HepG2 (cell line): Measurements from ENCODE around the gene KIAA0319L. TPM values are rescaled to one million over a fixed set of nuclear protein-coding genes. Genes with fewer than 3 reads are reported as not detected.

ENCODE experiments used
- ASH2L ChIP-seq: fragments of 300-600, 200-600 bp; sonication (generic); IDR thresholded peaks from 2 replicates; pipeline ENCODE4 v1.7.0; 2017; ENCODE audit warnings: low read depth, mild to moderate bottlenecking, moderate library complexity, mixed read lengths, low read length; ENCODE audit not compliant: insufficient read length
- DPF2 ChIP-seq: sonication (generic); formaldehyde crosslinking; IDR thresholded peaks from 2 replicates; pipeline ENCODE4 v1.4.0; 2020; ENCODE audit warnings: mild to moderate bottlenecking, low read depth, missing genetic modification reagents, borderline replicate concordance
- EEA1 ChIP-seq: sonication (generic); formaldehyde crosslinking; IDR thresholded peaks from 2 replicates; pipeline ENCODE4 v1.5.1; 2020; ENCODE audit warnings: mild to moderate bottlenecking, missing genetic modification reagents, borderline replicate concordance
- FOXO4 ChIP-seq: sonication (generic); formaldehyde crosslinking; conservative IDR thresholded peaks from 2 replicates; pipeline ENCODE4 v1.8.1; 2023; ENCODE audit warnings: missing genetic modification reagents
- IKZF1 ChIP-seq: fragments of 450-650 bp; IDR thresholded peaks from 2 replicates; pipeline ENCODE4 v1.7.1; 2016
- NFE2L1 ChIP-seq: sonication (generic); formaldehyde crosslinking; IDR thresholded peaks from 2 replicates; pipeline ENCODE4 v1.4.0; 2020; ENCODE audit warnings: missing genetic modification reagents, mild to moderate bottlenecking, borderline replicate concordance
- NR2F6 ChIP-seq, 2 experiments: IDR thresholded peaks; 2 replicates each; pipeline ENCODE4 v1.6.1; 2016; ENCODE audit warnings: antibody characterized with exemption in 1 of 2, mild to moderate bottlenecking in 1 of 2
- PHF8 ChIP-seq: sonication (generic); formaldehyde crosslinking; IDR thresholded peaks from 2 replicates; pipeline ENCODE4 v1.5.0; 2020; ENCODE audit warnings: missing genetic modification reagents
- RNF219 ChIP-seq: sonication (generic); formaldehyde crosslinking; IDR thresholded peaks from 2 replicates; pipeline ENCODE4 v1.5.0; 2020; ENCODE audit warnings: mild to moderate bottlenecking, missing genetic modification reagents
- SMAD3 ChIP-seq: sonication (generic); formaldehyde crosslinking; IDR thresholded peaks from 2 replicates; pipeline ENCODE4 v1.4.0; 2020; ENCODE audit warnings: missing genetic modification reagents
- U2AF2 ChIP-seq: fragments of 200-400 bp; formaldehyde crosslinking; IDR thresholded peaks from 2 replicates; pipeline ENCODE4 v1.6.1; 2017; ENCODE audit warnings: low read depth, mild to moderate bottlenecking, low read length
- ZBTB34 ChIP-seq: sonication (generic); formaldehyde crosslinking; IDR thresholded peaks from 2 replicates; pipeline ENCODE4 v1.8.0; 2022; ENCODE audit warnings: mild to moderate bottlenecking, missing genetic modification reagents
- ZBTB49 ChIP-seq: sonication (generic); formaldehyde crosslinking; IDR thresholded peaks from 2 replicates; pipeline ENCODE4 v1.4.0; 2020; ENCODE audit warnings: missing genetic modification reagents, borderline replicate concordance
- ZNF12 ChIP-seq: sonication (generic); formaldehyde crosslinking; IDR thresholded peaks from 2 replicates; pipeline ENCODE4 v1.5.0; 2020; ENCODE audit warnings: missing genetic modification reagents
- ZNF138 ChIP-seq: sonication (generic); formaldehyde crosslinking; IDR thresholded peaks from 2 replicates; pipeline ENCODE4 v1.5.0; 2020; ENCODE audit warnings: mild to moderate bottlenecking, low read depth, missing genetic modification reagents
- ZNF260 ChIP-seq: sonication (generic); formaldehyde crosslinking; IDR thresholded peaks from 2 replicates; pipeline ENCODE4 v1.4.0; 2020; ENCODE audit warnings: missing genetic modification reagents, low read depth, mild to moderate bottlenecking, borderline replicate concordance
- ZNF34 ChIP-seq: sonication (generic); formaldehyde crosslinking; IDR thresholded peaks from 2 replicates; pipeline ENCODE4 v1.4.0; 2020; ENCODE audit warnings: mild to moderate bottlenecking, missing genetic modification reagents, borderline replicate concordance
- ZXDC ChIP-seq: sonication (generic); formaldehyde crosslinking; IDR thresholded peaks from 2 replicates; pipeline ENCODE4 v1.5.0; 2020; ENCODE audit warnings: mild to moderate bottlenecking, missing genetic modification reagents
- polyA plus RNA-seq, 8 experiments: library from polyadenylated mRNA; depleted of rRNA in 3 of 8; stranded (reverse) in 7 of 8; unstranded in 1 of 8; fragments of >200 nt; fragmentation: Illumina TruSeq in 4 of 8; extraction: Trizol in 4 of 8; gene quantifications; 2 replicates each; pipeline versions ENCODE4 v1.2.1 to v1.2.3, GENCODE V29; 2011 to 2016; ENCODE audit warnings: low read depth in 4 of 8, missing spikeins in 1 of 8, mixed read lengths in 1 of 8; ENCODE audit not compliant: insufficient read depth in 1 of 8
- total RNA-seq, 5 experiments: library from RNA; depleted of rRNA; stranded (reverse); fragments of >200 nt; fragmentation: Illumina TruSeq; extraction: Trizol; gene quantifications; 2 replicates each; pipeline ENCODE4 v1.2.3, GENCODE V29; 2016; ENCODE audit warnings: low read depth in 1 of 5

KIAA0319L gene
- total and polyA plus RNA-seq, 2 of the 13 experiments (the other 11 are each of a cell fraction or from before 2014, with no cell fraction given) = 33.4 to 82.6 TPM

- TF ChIP-seq RNF219 (CRISPR knock-in tag) (no peak), IKZF1 (no peak), ZXDC (CRISPR knock-in tag) (no peak), ZBTB49 (CRISPR knock-in tag) (no peak), ZNF34 (no peak), SMAD3 (no peak), ZNF12 (CRISPR knock-in tag) (peak; percentile 86), DPF2 (CRISPR knock-in tag) (peak; percentile 42; the same call in 1 of the 2 replicates), ZNF260 (CRISPR knock-in tag) (no peak), EEA1 (CRISPR knock-in tag) (no peak), NR2F6 (IDR thresholded peaks at IDR 0.05) (peak; percentile 60), NR2F6 (CRISPR knock-in tag; IDR thresholded peaks at IDR 0.05) (peak; percentile 60; the same call in 1 of the 2 replicates), ASH2L (no peak), ZNF138 (CRISPR knock-in tag) (no peak), NFE2L1 (CRISPR knock-in tag) (no peak), ZBTB34 (no peak; the same call in 1 of the 2 replicates), PHF8 (CRISPR knock-in tag) (no peak), FOXO4 (CRISPR knock-in tag) (no peak), U2AF2 (no peak)
Observed at GRCh38 chr1:35555601-35556477, 1.4 kb downstream of the KIAA0319L start (continued).
